Measurements from ENCODE around the gene RREB1.

Gene RREB1

GRCh38 chr6:7185561-7185960 lies 77.8 kb downstream of the RREB1 start:
- DNase-seq (ENCODE audit: low read depth in 3 of 3, low spot score in 1 of 3) = no peak

DNA sequence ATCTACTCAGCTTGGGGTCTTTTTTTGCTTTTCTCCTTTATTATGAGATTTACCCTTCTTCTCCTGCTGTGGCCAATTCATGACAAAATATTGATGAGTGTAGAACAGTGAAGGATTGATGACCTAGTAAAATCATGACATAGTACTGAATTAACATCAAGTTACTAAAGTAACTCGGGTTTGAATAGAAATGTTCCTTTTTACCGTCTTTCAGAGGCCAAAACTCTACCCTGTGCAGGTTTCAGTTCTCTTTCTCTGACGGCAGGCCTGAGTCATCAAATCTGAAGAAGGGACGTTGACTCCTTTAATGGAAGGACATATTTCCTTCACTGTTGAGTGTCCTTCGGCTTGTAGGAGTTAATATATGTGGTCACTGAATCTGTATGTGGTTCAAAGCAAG lies 80.7 kb downstream of the RREB1 start:
- DNase-seq (ENCODE audit: low read depth in 3 of 3, low spot score in 1 of 3) = no peak

DNA sequence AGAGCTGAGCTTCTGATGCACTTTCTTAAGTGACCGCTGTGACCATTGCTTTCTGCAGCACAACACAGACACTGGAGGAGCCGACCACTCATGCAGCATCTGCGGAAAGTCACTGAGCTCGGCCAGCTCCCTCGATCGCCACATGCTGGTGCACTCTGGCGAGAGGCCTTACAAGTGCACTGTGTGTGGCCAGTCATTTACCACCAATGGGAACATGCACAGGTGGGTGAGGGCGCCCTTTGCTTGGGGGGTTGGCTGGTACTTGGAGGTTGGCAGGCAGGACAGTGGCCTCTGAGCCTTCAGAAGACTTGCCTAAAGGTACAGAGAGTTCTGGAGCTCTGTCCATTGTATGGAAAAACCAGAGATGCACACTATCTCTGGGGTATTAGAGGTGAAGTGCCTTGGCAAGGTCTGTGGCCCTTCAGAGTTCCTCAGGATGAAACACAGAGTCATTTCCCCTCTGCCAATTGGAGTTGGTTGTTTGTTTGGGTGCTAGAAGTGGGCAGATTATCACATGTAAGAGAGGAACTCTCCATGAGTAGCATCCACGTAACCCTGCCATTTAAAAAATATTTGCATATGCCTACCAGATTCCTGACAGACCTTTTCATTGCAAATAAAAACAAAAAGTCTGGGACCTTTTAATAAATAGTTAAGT lies 81.5 kb downstream of the RREB1 start:
- no peak for DNase-seq (ENCODE audit: low read depth in 3 of 3, low spot score in 1 of 3)

DNA sequence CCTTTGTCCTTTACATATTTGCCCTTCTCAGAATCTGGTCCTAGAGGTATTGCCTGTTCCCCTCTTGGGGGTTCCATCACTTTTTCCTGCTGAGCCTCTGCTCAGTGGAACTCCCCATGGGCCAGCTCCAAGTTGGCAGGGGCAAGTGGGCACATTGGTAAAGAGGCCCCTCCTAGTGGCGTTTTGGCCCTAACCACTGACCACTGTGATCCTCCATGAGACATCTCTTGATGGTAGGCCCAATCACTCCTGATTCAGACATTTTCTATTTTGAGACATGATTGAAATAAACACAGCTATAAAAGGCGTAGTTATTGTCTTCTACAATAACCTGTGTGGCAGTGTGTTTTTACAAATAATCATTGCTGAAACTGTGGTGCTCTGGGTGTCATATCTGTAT lies 83.0 kb downstream of the RREB1 start:
- no peak for DNase-seq (ENCODE audit: low read depth in 3 of 3, low spot score in 1 of 3)

GRCh38 chr6:7193122-7193521 lies 85.4 kb downstream of the RREB1 start:
- no peak for DNase-seq (ENCODE audit: low read depth in 3 of 3, low spot score in 1 of 3)

- no peak for DNase-seq (ENCODE audit: low read depth in 3 of 3, low spot score in 1 of 3)
Measured at GRCh38 chr6:7194657-7195056, 86.9 kb downstream of the RREB1 start.

GRCh38 chr6:7195339-7196018 lies 87.7 kb downstream of the RREB1 start:
- no peak for DNase-seq (ENCODE audit: low read depth in 3 of 3, low spot score in 1 of 3)

GRCh38 chr6:7196019-7196402 lies 88.2 kb downstream of the RREB1 start:
- no peak for DNase-seq (ENCODE audit: low read depth in 3 of 3, low spot score in 1 of 3)

DNA sequence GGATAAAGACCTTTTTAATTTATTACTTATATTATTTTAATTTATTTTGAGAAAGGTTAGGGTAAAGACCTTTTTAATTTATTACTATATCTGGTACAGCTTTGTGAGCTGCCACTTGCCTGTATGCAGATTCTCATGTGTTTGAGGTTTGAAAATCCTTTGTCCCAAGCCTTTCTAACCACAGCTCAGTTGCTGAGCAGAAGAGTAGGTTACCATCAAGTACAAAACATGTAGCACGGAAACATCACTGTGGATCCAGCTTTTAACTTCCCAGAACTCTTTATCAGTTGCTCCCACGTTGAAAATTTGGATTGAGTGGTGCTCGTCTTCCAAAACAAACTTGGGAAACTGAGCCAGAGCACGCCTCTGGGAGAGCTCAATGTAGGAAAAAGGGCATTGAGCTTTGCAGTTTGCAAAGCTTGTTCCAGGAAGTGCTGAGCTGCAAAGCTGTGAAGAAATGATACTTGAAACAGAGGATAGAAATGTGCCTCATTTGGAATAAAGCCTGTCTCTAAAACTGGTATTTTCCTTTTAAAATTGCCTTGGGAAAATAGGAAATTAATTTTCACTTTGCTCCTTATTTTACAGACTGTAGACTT lies 89.0 kb downstream of the RREB1 start:
- no peak for DNase-seq (ENCODE audit: low read depth in 3 of 3, low spot score in 1 of 3)

GRCh38 chr6:7197747-7198146 lies 90.0 kb downstream of the RREB1 start:
- no peak for DNase-seq (ENCODE audit: low read depth in 3 of 3, low spot score in 1 of 3)

DNA sequence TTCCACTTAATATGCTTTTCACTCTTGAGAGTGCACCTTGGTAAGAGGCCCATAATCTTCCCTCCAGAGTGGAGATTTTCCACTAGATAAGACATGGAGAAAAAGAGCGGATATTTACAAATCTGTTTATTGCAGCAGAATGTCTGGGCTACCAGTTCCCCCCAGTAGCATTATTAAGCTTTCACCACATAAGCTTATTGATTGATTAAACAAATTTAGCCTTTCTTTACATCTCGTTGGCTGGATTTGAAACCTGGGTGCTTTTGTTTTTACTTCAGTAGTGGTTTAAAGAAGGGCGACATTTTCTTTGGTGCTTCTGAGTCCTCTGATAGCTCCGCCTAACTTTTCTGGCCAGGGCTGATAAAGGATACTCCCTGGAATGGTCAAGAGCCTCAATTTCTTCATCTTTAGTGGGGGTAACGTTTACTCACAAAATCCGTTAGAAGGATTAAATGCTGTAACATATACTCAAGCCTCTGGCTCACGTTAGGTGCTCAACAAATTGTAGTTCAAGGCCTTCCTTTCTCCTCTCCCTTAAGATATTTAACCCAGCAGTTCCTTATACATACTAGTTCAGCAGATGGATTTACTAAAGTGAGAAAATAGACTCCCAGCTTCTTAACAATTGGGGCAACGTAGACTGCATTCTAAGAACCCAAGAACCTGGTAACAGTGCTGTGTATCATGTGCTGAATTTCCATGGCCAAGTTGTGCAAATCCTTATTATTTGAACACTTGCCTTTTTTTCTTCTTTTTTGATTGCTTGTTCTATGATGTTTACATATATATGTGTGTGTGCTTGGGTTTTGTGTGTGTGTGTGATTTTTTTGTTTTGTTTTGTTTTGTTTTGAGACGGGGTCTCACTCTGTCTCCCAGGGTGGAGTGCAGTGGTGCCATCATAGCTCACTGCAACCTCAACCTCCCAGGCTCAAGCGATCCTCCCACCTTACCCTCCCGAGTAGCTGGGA lies 91.4 kb downstream of the RREB1 start:
- no peak for DNase-seq (ENCODE audit: low read depth in 3 of 3, low spot score in 1 of 3)

DNA sequence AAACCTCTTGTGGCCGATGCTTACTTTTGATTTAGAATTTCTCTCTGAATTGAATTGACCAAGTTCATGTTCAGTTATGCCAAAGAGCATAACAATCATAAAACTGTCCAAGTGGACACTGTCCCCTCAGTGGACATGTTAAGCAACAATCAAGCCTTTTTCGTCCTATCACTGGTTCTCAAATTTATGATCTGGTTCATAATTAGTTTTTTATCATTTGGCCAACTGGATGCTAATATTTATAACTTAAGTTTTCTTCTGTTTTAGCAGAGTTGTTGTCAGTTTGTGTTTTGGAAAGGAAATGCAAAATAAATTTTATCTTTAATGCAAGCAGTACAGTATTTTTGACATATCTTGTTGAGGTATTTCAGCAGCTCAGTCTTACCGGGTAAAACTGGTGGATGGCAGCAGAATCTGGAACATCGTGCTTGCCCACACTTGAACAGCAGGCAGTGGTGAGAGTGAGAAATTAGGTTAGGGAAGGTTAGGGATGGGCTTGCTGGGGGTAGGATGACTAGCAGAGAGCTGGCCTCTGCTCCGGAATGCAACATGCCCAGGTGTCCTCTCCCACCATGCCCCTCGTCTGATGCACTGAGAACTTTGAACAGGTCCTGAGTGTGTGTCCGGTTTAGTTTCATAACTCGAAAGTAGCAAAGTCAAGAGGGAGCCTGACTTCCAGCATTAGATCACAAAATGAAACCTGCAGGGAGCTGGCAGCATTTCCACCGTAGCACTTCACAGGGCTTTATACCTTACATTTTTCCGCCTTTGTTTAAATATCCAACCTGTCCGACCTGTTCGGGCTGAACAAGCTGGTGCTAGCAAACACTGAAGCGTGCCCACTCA lies 93.1 kb downstream of the RREB1 start:
- no peak for DNase-seq (ENCODE audit: low read depth in 3 of 3, low spot score in 1 of 3)

DNA sequence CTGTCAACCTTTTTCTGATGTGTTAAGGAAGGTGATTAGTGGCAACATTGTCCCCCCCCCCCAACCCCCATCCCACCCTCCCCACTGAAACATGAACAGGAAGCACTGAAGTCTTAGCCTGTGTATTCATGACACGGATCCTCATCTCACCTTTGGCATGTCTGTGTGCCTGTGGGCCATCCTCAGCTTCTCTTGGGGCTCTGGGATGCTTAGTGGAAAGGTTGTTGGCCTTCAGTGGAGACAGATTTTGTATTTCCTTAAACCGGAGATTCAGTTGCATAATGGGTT lies 93.6 kb downstream of the RREB1 start:
- DNase-seq (ENCODE audit: low read depth in 3 of 3, low spot score in 1 of 3) = no peak

DNA sequence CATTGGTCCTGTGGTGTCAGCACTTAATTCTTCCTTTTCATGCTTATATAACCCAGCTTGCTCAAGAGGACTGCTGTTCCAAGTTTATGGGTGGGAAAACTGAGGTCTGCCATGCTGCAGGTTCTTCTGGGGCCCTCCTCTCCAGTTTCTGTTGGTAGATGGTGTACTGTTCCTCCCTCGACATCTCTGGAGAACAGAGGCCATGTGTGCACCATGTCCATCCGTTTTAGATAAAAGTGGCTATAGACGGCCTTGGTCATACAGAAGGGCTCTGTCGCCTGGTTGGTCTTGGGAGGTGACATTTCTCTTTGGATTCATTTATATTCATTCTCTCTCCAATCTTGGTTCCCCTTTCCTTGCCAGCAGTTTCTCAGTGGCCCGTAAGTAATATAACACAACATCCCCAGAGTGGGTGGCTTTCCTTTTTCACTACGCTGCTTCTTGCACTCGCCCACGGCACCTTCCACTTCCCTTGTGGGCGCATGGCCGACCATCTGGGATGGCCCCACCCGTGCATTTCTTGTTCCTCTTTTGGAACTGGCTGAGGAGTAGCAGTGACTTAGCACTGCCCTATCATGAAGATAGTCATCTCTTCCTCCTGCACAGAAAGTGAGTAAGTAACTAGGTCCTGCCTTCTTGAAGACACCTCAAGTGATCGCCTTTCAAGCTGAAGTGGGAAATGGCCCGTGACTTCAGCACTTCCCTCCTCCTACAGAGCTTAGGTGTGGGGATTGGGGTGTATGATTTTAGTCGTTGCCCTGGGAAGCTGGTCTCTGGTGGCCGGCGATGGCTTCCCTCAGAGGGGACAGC lies 94.2 kb downstream of the RREB1 start:
- DNase-seq (ENCODE audit: low read depth in 3 of 3, low spot score in 1 of 3) = no peak

GRCh38 chr6:7202950-7203349 lies 95.2 kb downstream of the RREB1 start:
- DNase-seq (ENCODE audit: low read depth in 3 of 3, low spot score in 1 of 3) = no peak

- no peak for DNase-seq (ENCODE audit: low read depth in 3 of 3, low spot score in 1 of 3)
Measured at GRCh38 chr6:7203939-7204338, 96.2 kb downstream of the RREB1 start.

GRCh38 chr6:7204726-7205125 lies 97.0 kb downstream of the RREB1 start:
- DNase-seq (ENCODE audit: low read depth in 3 of 3, low spot score in 1 of 3) = no peak

DNA sequence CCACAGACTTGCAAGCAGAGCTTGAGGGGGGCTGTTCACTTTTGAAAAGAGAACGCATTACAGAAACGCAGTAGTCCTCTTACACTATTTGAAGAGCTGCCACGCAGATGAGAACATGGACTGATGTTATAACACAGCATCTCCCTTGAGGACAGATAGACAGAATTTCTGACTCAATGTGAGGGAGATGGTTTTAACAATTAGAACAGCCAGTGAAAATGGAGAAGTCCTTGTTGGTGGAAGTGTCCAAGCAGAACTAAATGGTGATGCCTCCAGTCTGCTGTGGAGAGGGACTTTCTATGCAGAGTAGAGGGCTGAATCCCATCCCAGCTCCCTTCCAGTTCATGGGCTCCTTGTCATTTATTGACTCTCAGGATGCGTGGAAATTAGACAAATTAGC lies 100.0 kb downstream of the RREB1 start:
- no peak for DNase-seq (ENCODE audit: low read depth in 3 of 3, low spot score in 1 of 3)

GRCh38 chr6:7213416-7213815 lies 105.7 kb downstream of the RREB1 start:
- no peak for DNase-seq (ENCODE audit: low read depth in 3 of 3, low spot score in 1 of 3)

DNA sequence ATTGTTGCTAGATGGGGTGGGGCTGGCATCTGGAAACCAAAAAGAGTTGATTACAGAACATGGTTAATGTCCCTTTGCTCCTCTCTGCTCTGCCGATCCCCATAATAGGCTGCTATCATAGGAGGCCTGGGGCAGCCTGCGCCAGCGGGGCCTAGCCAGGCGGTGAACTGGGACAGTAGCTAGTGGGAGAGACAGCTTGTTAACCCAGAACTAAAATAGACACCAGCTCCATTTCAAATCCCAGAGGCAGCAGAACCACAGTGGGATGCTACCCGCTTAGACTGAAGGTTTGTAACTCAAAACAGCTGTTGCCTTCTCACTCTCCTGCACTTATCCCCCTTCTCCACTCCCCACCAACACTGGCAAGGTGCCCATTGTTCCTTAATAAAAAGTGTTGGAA lies 106.7 kb downstream of the RREB1 start:
- DNase-seq (ENCODE audit: low read depth in 3 of 3, low spot score in 1 of 3) = no peak
